C4-2B (cell line): ENCODE results near the gene TNFRSF18.

ENCODE experiments used
- CTCF ChIP-seq: fragments of 450-650 bp; conservative IDR thresholded peaks from 2 replicates; pipeline ENCODE4 v1.5.1; 2017; ENCODE audit warnings: mild to moderate bottlenecking
- ZFX ChIP-seq: fragments of 450-650 bp; IDR thresholded peaks from 2 replicates; pipeline ENCODE4 v1.6.1; 2017

- TF ChIP-seq CTCF, result no peak
- no peak for TF ChIP-seq ZFX
Measured at GRCh38 chr1:1247341-1247913, 41.0 kb upstream of the TNFRSF18 start.
